Loucy (cell line): ENCODE measurements around the gene PLPP4.

Experiments
- H2AFZ ChIP-seq: fragments of 200-600 bp; sonication (generic); 2 replicates; pipeline ENCODE4 v1.6.0; 2016; ENCODE audit warnings: antibody characterized with exemption, mild to moderate bottlenecking, low read length, moderate library complexity
- H3F3A ChIP-seq: fragments of 200-600 bp; 2 replicates; pipeline ENCODE4 v1.6.0; 2016; ENCODE audit warnings: antibody characterized with exemption, low read depth, mild to moderate bottlenecking
- H3K27me3 ChIP-seq: fragments of 200-600 bp; sonication (generic); 2 replicates; pipeline ENCODE4 v1.6.1; 2014; ENCODE audit warnings: low read length, mild to moderate bottlenecking; ENCODE audit not compliant: insufficient read depth, poor library complexity, severe bottlenecking
- H3K36me3 ChIP-seq: fragments of 200-600 bp; sonication (generic); 2 replicates; pipeline ENCODE4 v1.6.1; 2016; ENCODE audit warnings: low read length; ENCODE audit not compliant: insufficient read depth
- H3K4me1 ChIP-seq: fragments of 200-600 bp; sonication (generic); 2 replicates; pipeline ENCODE4 v1.5.1; 2014; ENCODE audit warnings: low read length, mild to moderate bottlenecking; ENCODE audit not compliant: insufficient read depth, poor library complexity, severe bottlenecking
- H3K4me2 ChIP-seq: fragments of 200-600 bp; sonication (generic); 2 replicates; pipeline ENCODE4 v1.6.0; 2014; ENCODE audit warnings: antibody characterized with exemption, low read length, low read depth, mild to moderate bottlenecking; ENCODE audit not compliant: poor library complexity, severe bottlenecking
- H3K4me3 ChIP-seq: fragments of 200-600 bp; sonication (generic); 2 replicates; pipeline ENCODE4 v1.5.1; 2014; ENCODE audit warnings: low read length, mild to moderate bottlenecking, mixed read lengths; ENCODE audit not compliant: poor library complexity, severe bottlenecking
- H3K79me2 ChIP-seq: fragments of 200-600 bp; sonication (generic); 2 replicates; pipeline ENCODE4 v1.6.1; 2014; ENCODE audit warnings: low read length; ENCODE audit not compliant: insufficient read depth
- H3K9ac ChIP-seq: fragments of 200-600 bp; sonication (generic); 2 replicates; pipeline ENCODE4 v1.6.0; 2014; ENCODE audit warnings: mild to moderate bottlenecking, low read depth, low read length, moderate library complexity; ENCODE audit not compliant: poor library complexity, severe bottlenecking
- H3K9me2 ChIP-seq: fragments of 200-600 bp; sonication (generic); replicated peaks from 2 replicates; pipeline ENCODE4 v1.6.1; 2016; ENCODE audit warnings: low read depth, low read length, mixed read lengths
- H3K9me3 ChIP-seq: fragments of 200-600 bp; sonication (generic); 2 replicates; pipeline ENCODE4 v1.6.1; 2014; ENCODE audit warnings: mild to moderate bottlenecking, antibody characterized with exemption, low read length, low read depth; ENCODE audit not compliant: insufficient read depth
- H4K20me1 ChIP-seq: fragments of 200-600 bp; sonication (generic); 2 replicates; pipeline ENCODE4 v1.6.0; 2014; ENCODE audit warnings: antibody characterized with exemption, low read length, mild to moderate bottlenecking; ENCODE audit not compliant: insufficient read depth, poor library complexity, severe bottlenecking
- EZH2phosphoT487 ChIP-seq: fragments of 200-600 bp; IDR thresholded peaks from 2 replicates; pipeline ENCODE4 v1.6.1; 2018; ENCODE audit warnings: antibody characterized with exemption, mild to moderate bottlenecking, moderate library complexity, borderline replicate concordance
- TF ChIP-seq, protein P1 (sequence below): fragments of 200-600 bp; sonication (generic); conservative IDR thresholded peaks from 2 replicates; pipeline ENCODE4 v1.5.1; 2014; ENCODE audit warnings: mild to moderate bottlenecking, antibody characterized with exemption, low read length

The PLPP4 gene

DNA sequence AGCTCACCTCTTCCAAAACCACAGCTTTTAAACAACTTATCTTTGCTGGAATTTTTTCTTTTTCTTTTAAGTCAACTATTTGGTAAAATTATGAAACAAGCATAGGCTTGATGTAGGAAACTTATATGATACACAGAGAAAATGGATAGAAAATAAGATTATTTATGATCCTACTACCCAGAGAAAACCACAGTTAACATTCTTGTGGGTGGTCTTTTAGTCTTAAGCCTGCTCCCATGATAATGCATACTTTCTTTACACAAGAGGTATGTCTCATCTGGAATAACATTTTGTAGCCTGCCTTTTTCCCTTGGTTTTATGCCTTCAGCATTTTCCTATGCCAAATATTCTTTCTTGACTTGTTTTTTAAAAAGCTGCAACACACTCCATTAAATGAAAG lies 21.4 kb downstream of the PLPP4 start:
- Histone ChIP-seq H3K9me2 (no peaks in the 10 kb centered on the region), H3K9ac (no peak overlapping the region), H3K4me2 (no peak overlapping the region), H3K4me1 (peaks cover 19% of the 10 kb centered on the region), H4K20me1 (no peaks in the 10 kb centered on the region), H3K36me3 (no peaks in the 10 kb centered on the region), H3K4me3 (no peak overlapping the region), H3K27me3 (no peaks in the 10 kb centered on the region), H3K9me3 (no peaks in the 10 kb centered on the region; the same call in 1 of the 2 replicates), H2AFZ (no peak overlapping the region), H3F3A (no peaks in the 10 kb centered on the region), H3K79me2 (no peaks in the 10 kb centered on the region)
- TF ChIP-seq, protein P1, sequence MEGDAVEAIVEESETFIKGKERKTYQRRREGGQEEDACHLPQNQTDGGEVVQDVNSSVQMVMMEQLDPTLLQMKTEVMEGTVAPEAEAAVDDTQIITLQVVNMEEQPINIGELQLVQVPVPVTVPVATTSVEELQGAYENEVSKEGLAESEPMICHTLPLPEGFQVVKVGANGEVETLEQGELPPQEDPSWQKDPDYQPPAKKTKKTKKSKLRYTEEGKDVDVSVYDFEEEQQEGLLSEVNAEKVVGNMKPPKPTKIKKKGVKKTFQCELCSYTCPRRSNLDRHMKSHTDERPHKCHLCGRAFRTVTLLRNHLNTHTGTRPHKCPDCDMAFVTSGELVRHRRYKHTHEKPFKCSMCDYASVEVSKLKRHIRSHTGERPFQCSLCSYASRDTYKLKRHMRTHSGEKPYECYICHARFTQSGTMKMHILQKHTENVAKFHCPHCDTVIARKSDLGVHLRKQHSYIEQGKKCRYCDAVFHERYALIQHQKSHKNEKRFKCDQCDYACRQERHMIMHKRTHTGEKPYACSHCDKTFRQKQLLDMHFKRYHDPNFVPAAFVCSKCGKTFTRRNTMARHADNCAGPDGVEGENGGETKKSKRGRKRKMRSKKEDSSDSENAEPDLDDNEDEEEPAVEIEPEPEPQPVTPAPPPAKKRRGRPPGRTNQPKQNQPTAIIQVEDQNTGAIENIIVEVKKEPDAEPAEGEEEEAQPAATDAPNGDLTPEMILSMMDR: no peak
- TF ChIP-seq EZH2phosphoT487: no peak

DNA sequence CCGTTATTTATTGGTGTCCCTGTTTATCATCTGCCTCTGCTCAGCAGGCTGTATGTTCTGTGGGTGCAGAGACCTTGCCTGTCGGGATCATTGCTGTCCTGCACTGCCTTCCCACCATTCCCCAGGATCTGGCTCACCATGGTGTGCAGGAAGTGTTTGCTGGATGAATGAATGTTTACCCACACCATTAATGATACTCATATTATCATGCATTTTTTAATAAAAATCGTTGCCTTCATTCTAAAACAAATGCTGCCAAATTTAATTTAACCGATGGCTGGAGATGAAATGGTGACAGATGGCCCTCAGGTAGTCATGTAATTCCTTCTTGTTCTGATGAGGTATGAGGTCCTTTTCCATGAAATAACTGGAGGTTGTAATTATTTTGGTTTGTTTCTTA lies 22.5 kb downstream of the PLPP4 start:
- Histone ChIP-seq H3K4me2 (peak overlapping the region; percentile 39), H3K9me2 (no peaks in the 10 kb centered on the region), H2AFZ (peak overlapping the region; percentile 34; the same call in 1 of the 2 replicates), H3F3A (no peaks in the 10 kb centered on the region), H3K27me3 (no peaks in the 10 kb centered on the region), H3K4me1 (peaks cover 19% of the 10 kb centered on the region), H3K4me3 (no peak overlapping the region), H3K9me3 (no peaks in the 10 kb centered on the region), H3K79me2 (no peaks in the 10 kb centered on the region), H3K36me3 (no peaks in the 10 kb centered on the region), H3K9ac (peak overlapping the region; percentile 10), H4K20me1 (no peaks in the 10 kb centered on the region)
- TF ChIP-seq EZH2phosphoT487: no peak
- TF ChIP-seq, protein P1: no peak

DNA sequence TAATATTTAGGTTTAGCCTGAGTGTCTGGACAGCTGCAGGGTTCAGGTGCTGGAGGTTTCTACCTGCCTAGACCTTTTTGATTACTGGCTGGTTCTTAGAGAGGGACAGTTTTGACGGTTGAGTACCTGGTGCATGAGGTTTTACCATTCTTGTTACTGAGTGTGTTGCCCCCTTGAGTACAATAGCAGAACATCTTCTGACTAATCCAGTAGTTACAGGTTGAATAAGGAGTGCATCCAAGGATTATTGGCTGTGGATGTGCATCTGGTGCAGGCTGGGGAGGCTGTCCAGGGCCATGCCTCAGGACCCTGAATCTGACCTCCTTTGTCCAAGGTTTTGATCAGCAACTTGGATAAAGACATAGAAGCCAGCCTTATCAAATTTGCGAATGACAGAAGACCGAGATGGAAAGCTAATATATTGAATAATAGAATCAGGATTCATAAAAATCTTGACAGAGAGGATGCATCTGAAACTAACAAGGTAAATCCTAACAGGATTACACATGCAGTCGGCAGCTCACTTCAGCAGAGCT lies 23.1 kb downstream of the PLPP4 start:
- Histone ChIP-seq H3K4me2 (peak overlapping the region; percentile 39), H3K4me3 (no peak overlapping the region), H4K20me1 (no peaks in the 10 kb centered on the region), H3F3A (no peaks in the 10 kb centered on the region), H3K36me3 (no peaks in the 10 kb centered on the region), H3K27me3 (no peaks in the 10 kb centered on the region), H3K9ac (peak overlapping the region; percentile 10), H2AFZ (peak overlapping the region; percentile 34; the same call in 1 of the 2 replicates), H3K4me1 (peaks cover 19% of the 10 kb centered on the region), H3K79me2 (no peaks in the 10 kb centered on the region), H3K9me3 (no peaks in the 10 kb centered on the region), H3K9me2 (no peaks in the 10 kb centered on the region)
- no peak for TF ChIP-seq EZH2phosphoT487
- TF ChIP-seq, protein P1: peak; percentile 71
